ENCODE measurements around the gene SCUBE3.

SCUBE3 gene

DNA sequence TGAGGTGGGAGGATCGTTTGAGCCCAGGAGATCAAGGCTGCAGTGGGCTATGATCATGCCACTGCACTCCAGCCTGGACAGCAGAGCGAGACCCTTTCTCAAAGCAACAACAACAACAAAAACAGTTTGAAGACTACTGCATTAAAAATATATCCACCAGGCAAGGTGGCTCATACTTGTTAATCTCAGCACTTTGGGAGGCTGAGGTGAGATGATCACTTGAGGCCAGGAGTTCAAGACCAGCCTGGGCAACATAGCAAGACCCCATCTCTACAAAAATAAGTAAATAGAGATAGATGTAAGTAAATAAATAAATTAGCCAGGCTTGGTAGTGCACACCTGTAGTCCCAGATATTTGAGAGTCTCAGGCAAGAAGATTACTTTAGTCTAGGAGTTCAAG lies 58.2 kb downstream of the SCUBE3 start:
- DNase-seq (ENCODE audit: low read depth) = no peak

- DNase-seq (ENCODE audit: low read depth) = no peak
These were observed 60.2 kb downstream of the SCUBE3 start for GRCh38 chr6:35273822-35274559.

- no peak for DNase-seq (ENCODE audit: low read depth)
These were observed 62.0 kb downstream of the SCUBE3 start for GRCh38 chr6:35275744-35276260.

- DNase-seq (ENCODE audit: low read depth) = no peak
These were observed 65.0 kb downstream of the SCUBE3 start for GRCh38 chr6:35278708-35279107.

DNA sequence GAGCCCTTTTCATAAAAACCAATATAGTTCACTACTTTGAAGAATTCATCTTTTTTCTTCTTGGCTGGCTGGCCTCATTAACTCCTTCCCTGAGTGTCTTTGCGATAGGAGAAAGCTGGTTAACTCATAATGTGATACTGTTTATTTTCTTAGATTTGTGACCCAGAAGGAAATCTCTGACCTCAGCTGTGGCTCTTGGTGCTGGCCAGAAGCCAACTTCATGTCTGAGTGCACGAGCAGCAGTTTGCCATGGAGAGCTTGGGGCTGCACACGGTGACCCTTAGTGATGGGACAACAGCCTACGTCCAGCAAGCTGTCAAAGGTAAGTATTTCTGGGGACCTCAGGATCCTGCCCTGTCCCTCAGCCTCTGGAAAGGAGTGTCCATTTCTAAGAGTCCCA lies 67.1 kb downstream of the SCUBE3 start:
- no peak for DNase-seq (ENCODE audit: low read depth)

- DNase-seq (ENCODE audit: low read depth) = no peak
These were observed 68.7 kb downstream of the SCUBE3 start for GRCh38 chr6:35282472-35282871.

GRCh38 chr6:35283361-35283760 lies 69.6 kb downstream of the SCUBE3 start:
- no peak for DNase-seq (ENCODE audit: low read depth)

DNA sequence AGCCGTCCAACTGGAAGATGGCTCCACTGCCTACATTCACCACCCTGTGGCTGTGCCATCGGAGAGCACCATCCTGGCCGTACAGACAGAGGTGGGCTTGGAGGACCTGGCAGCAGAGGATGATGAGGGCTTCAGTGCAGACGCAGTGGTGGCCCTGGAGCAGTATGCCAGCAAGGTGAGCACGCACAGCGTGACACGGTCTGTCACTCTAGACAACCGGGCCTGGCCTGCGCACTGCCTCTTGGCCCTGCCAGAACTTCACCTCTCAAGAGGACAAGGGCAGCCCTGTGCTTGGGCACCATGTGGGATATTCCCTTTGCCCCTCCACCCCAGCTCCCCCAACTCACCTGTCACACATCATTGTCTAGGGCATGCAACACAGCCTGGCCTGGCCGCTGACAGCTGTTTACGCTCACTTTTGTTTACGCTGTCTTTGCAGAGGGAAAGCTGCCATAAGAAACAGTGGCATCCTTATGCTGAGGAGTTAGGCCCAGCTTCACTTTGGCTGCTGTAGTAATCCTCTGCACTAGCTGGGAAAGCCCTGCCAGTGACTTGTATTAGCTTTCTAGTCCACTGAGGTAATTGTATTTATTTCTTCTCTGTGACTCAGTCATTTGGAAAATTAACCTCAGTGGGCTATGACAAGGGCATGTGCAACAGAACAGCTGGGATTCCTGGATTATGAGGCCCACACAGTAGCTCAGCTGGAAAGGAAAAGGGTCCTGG lies 74.1 kb downstream of the SCUBE3 start:
- DNase-seq (ENCODE audit: low read depth) = peak; percentile 10

GRCh38 chr6:35288834-35289233 lies 75.1 kb downstream of the SCUBE3 start:
- no peak for DNase-seq (ENCODE audit: low read depth)

GRCh38 chr6:35291491-35291890 lies 77.7 kb downstream of the SCUBE3 start:
- DNase-seq (ENCODE audit: low read depth) = no peak

DNA sequence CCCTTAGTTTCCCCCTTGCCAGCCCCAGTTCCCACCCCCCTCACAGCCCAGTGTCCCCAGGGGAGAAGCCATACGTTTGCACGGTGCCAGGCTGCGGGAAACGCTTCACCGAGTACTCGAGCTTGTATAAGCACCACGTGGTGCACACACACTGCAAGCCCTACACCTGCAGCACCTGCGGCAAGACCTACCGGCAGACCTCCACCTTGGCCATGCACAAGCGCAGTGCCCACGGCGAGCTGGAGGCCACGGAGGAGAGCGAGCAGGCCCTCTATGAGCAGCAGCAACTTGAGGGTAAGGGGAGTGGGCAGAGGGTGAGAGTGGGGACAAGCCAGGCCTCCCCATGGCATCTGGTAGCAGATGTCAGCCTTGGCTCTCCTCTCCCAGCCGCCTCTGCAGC lies 78.7 kb downstream of the SCUBE3 start:
- DNase-seq (ENCODE audit: low read depth) = no peak

DNA sequence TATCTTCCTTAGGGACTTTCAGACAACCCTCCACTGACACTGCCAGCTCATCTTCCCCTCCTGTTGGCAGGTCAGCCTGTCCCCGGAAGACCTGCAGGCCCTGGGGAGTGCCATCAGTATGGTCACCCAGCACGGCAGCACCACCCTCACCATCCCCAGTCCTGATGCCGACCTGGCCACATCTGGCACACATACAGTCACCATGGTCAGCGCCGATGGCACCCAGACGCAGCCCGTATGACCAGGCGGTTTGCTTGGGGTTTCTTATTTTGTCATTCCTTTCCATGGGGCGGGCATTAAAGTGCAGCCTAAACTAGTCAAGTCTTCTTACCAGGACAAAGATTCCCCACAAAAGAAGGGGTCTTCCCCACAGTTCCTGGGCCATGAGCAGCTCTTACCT lies 79.9 kb downstream of the SCUBE3 start:
- DNase-seq (ENCODE audit: low read depth) = no peak

GRCh38 chr6:35294308-35294945 lies 80.7 kb downstream of the SCUBE3 start:
- DNase-seq (ENCODE audit: low read depth) = no peak

- no peak for DNase-seq (ENCODE audit: low read depth)
These were observed 81.3 kb downstream of the SCUBE3 start for GRCh38 chr6:35295036-35295435.

DNA sequence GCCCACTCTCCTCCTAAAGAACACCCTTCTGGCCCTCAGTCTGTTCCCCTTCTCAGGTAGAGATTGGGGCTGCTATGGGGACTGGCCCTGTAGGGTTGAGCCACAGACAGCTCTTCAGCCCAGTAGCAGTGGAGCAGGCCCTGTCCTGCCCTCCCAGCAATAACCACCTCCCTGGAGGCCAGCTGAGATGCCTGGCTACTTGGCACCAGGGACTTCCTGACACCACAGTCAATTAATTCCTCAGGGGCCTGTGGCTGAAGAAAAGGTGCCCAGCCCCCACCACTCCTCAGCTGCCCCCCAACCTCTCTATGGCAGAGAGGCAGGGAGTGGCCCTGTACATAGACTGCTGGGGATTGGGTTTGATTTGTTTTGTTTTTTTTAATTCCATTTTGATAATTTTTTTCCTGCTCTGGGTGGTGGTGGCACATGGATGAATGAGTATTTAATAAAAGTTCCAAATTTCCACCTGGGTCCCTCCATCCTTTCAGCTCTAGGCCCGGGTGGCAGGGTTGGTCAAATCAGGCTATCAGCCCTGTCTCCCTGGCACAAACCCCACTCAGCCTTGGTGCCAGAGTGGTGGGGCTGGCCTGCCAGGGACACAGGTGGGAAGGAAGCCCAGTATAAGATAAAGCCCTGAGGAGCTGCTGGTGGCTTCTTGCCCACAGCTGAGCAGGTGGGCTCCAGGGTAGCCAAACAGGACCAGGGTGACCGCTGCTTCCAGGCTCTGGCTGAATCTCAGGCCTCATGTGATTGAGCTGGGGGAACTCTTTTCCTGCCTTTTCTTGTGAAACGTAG lies 82.0 kb downstream of the SCUBE3 start:
- DNase-seq (ENCODE audit: low read depth) = no peak

- no peak for DNase-seq (ENCODE audit: low read depth)
These were observed 83.3 kb downstream of the SCUBE3 start for GRCh38 chr6:35296931-35297600.

GRCh38 chr6:35297601-35298481 lies 84.1 kb downstream of the SCUBE3 start, which contains the start of gene DEF6:
Gene DEF6, plus strand, starts transcription at chr6:35297818. Its CDS starts 39 bp downstream, at chr6:35297857.
- DNase-seq (ENCODE audit: low read depth) = no peak

- DNase-seq (ENCODE audit: low read depth) = no peak
These were observed 84.9 kb downstream of the SCUBE3 start for GRCh38 chr6:35298625-35299140.

GRCh38 chr6:35299674-35300073 lies 85.9 kb downstream of the SCUBE3 start:
- DNase-seq (ENCODE audit: low read depth) = no peak

DNA sequence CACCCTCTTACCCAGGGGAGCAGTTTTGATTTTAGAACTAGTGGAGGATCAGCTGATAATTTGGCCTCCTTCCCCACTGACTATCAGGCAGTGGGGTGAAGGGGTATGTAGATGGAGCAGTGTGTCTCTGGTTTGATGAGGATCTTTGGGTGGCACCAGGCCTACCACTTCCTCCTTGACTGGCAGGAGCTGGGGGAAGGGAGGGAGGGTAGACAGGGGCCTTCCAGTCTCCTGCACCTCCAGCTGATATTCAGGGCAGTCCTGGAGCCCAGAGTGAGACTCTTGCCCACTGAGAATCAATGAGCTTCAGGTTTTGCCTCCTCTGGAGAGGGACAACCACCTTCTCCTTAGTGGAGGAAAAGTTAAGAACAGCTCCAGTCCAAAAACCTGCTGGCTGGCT lies 87.1 kb downstream of the SCUBE3 start:
- no peak for DNase-seq (ENCODE audit: low read depth)
